KMS-11 (cell line): ENCODE measurements around the gene HTRA3.

Experiments
- H2AFZ ChIP-seq: fragments of 200-600 bp; sonication (generic); 2 replicates; pipeline ENCODE4 v1.6.1; 2016; ENCODE audit warnings: antibody characterized with exemption, mixed run types, low read depth
- H3K27ac ChIP-seq: fragments of 200-600 bp; sonication (generic); 2 replicates; pipeline ENCODE4 v1.6.1; 2016; ENCODE audit warnings: mild to moderate bottlenecking, mixed run types
- H3K27me3 ChIP-seq: fragments of 200-600 bp; sonication (generic); 2 replicates; pipeline ENCODE4 v1.6.1; 2017; ENCODE audit warnings: mild to moderate bottlenecking, low read depth, mixed run types, moderate library complexity; ENCODE audit not compliant: insufficient read depth
- H3K36me3 ChIP-seq: fragments of 200-600 bp; sonication (generic); 2 replicates; pipeline ENCODE4 v1.6.1; 2017; ENCODE audit warnings: mild to moderate bottlenecking, mixed run types; ENCODE audit not compliant: insufficient read depth
- H3K4me1 ChIP-seq: fragments of 200-600 bp; sonication (generic); 2 replicates; pipeline ENCODE4 v1.6.1; 2016; ENCODE audit warnings: mild to moderate bottlenecking, low read depth, mixed run types; ENCODE audit not compliant: poor library complexity, severe bottlenecking
- H3K4me2 ChIP-seq: fragments of 200-600 bp; sonication (generic); 2 replicates; pipeline ENCODE4 v1.7.0; 2016; ENCODE audit warnings: mild to moderate bottlenecking, mixed run types
- H3K4me3 ChIP-seq: fragments of 200-600 bp; sonication (generic); IDR thresholded peaks from 2 replicates; pipeline ENCODE4 v1.6.1; 2017; ENCODE audit warnings: low read depth, low read length, mixed read lengths; ENCODE audit not compliant: insufficient read depth
- H3K79me2 ChIP-seq: fragments of 200-600 bp; sonication (generic); 2 replicates; pipeline ENCODE4 v1.6.1; 2016; ENCODE audit warnings: low read depth, mixed run types; ENCODE audit not compliant: insufficient read depth
- H3K9ac ChIP-seq: fragments of 200-600 bp; sonication (generic); 2 replicates; pipeline ENCODE4 v1.6.1; 2016; ENCODE audit warnings: mild to moderate bottlenecking, mixed run types
- H4K20me1 ChIP-seq: fragments of 200-600 bp; sonication (generic); 2 replicates; pipeline ENCODE4 v1.6.1; 2016; ENCODE audit warnings: mild to moderate bottlenecking, mixed run types; ENCODE audit not compliant: insufficient read depth
- CTCF ChIP-seq: fragments of 200-600 bp; sonication (generic); conservative IDR thresholded peaks from 2 replicates; pipeline ENCODE4 v1.6.1; 2017; ENCODE audit warnings: low read depth, mild to moderate bottlenecking, antibody characterized with exemption, low read length, moderate library complexity, mixed read lengths

HTRA3 gene

GRCh38 chr4:8276358-8277240 is 7.0 kb downstream of the HTRA3 start:
- Histone ChIP-seq H3K4me3 (no peak overlapping the region), H3K4me1 (no peaks in the 10 kb centered on the region), H3K79me2 (no peaks in the 10 kb centered on the region), H3K27me3 (no peaks in the 10 kb centered on the region), H3K27ac (no peak overlapping the region), H3K36me3 (no peaks in the 10 kb centered on the region), H2AFZ (no peak overlapping the region), H3K4me2 (no peak overlapping the region), H3K9ac (no peak overlapping the region), H4K20me1 (no peaks in the 10 kb centered on the region)
- no peak for TF ChIP-seq CTCF

- no peaks in the 10 kb centered on the region for H3K79me2 ChIP-seq
- H3K36me3 ChIP-seq, result no peaks in the 10 kb centered on the region
- no peaks in the 10 kb centered on the region for H4K20me1 ChIP-seq
- H3K4me1 ChIP-seq, result no peaks in the 10 kb centered on the region
- H3K27ac ChIP-seq, result no peak overlapping the region
- H3K4me3 ChIP-seq, result no peak overlapping the region
- TF ChIP-seq CTCF, result no peak
- no peak overlapping the region for H2AFZ ChIP-seq
- no peak overlapping the region for H3K4me2 ChIP-seq
- no peaks in the 10 kb centered on the region for H3K27me3 ChIP-seq
- H3K9ac ChIP-seq, result no peak overlapping the region
Measured at GRCh38 chr4:8277356-8278008, 7.9 kb downstream of the HTRA3 start.

- H3K4me1 ChIP-seq, result no peaks in the 10 kb centered on the region
- no peak for TF ChIP-seq CTCF
- H3K27ac ChIP-seq, result no peak overlapping the region
- no peak overlapping the region for H3K9ac ChIP-seq
- H3K4me2 ChIP-seq, result no peak overlapping the region
- H4K20me1 ChIP-seq, result no peaks in the 10 kb centered on the region
- H3K27me3 ChIP-seq, result no peaks in the 10 kb centered on the region
- H3K79me2 ChIP-seq, result no peaks in the 10 kb centered on the region
- H3K36me3 ChIP-seq, result no peaks in the 10 kb centered on the region
- no peak overlapping the region for H2AFZ ChIP-seq
- no peak overlapping the region for H3K4me3 ChIP-seq
Measured at GRCh38 chr4:8278009-8278395, 8.4 kb downstream of the HTRA3 start.

GRCh38 chr4:8278421-8279287 is 9.1 kb downstream of the HTRA3 start:
- no peak overlapping the region for H3K9ac ChIP-seq
- no peaks in the 10 kb centered on the region for H3K4me1 ChIP-seq

More at GRCh38 chr4:8278421-8279287, 9.1 kb downstream of the HTRA3 start:
- H3K79me2 ChIP-seq, result no peaks in the 10 kb centered on the region
- H3K27ac ChIP-seq, result no peak overlapping the region
- no peak overlapping the region for H3K4me2 ChIP-seq
- H3K4me3 ChIP-seq, result no peak overlapping the region
- no peaks in the 10 kb centered on the region for H3K36me3 ChIP-seq
- H2AFZ ChIP-seq, result no peak overlapping the region
- H3K27me3 ChIP-seq, result no peaks in the 10 kb centered on the region
- TF ChIP-seq CTCF, result no peak
- H4K20me1 ChIP-seq, result no peaks in the 10 kb centered on the region
